Tibial nerve (tissue), 4 donors: ENCODE measurements around the gene CCDC60. TPM values are rescaled to one million over a fixed set of nuclear protein-coding genes. Genes with fewer than 3 reads are reported as not detected.

Experiments
- DNase-seq, 2 donors: peaks; one replicate each; pipeline ENCODE4 v3.0.0-alpha.2; 2019; ENCODE audit warnings: low spot score in 2 of 2
- H3K27ac ChIP-seq, 4 donors: fragments of 200-600 bp; sonication (generic) in 3 of 4; one replicate each; pipeline ENCODE4 v1.5.1; 2017 to 2019; ENCODE audit warnings: mild to moderate bottlenecking in 1 of 4
- H3K27me3 ChIP-seq, 2 donors: fragments of 200-600 bp; sonication (generic) in 1 of 2; one replicate each; pipeline versions ENCODE4 v1.5.1 to v1.6.0; 2017 to 2019
- H3K36me3 ChIP-seq, 3 donors: fragments of 200-600 bp; sonication (generic); one replicate each; pipeline ENCODE4 v1.5.1; 2018 to 2019
- H3K4me1 ChIP-seq, 4 donors: fragments of 200-600 bp; sonication (generic) in 3 of 4; one replicate each; pipeline ENCODE4 v1.5.1; 2017 to 2019
- H3K4me3 ChIP-seq, 4 donors: fragments of 200-600 bp; sonication (generic) in 3 of 4; one replicate each; pipeline ENCODE4 v1.5.1; 2017 to 2019; ENCODE audit warnings: mild to moderate bottlenecking in 1 of 4, moderate library complexity in 1 of 4
- H3K9me3 ChIP-seq, 4 donors: fragments of 200-600 bp; sonication (generic) in 3 of 4; one replicate each; pipeline ENCODE4 v1.5.1; 2017 to 2019
- EP300 ChIP-seq, 2 donors: sonication (generic); formaldehyde crosslinking; IDR thresholded peaks; one replicate each; pipeline ENCODE4 v1.6.1; 2017; ENCODE audit warnings: antibody characterized with exemption in 2 of 2, mild to moderate bottlenecking in 1 of 2
- POLR2A ChIP-seq, 2 donors: fragments of 450-650 bp; IDR thresholded peaks; one replicate each; pipeline ENCODE4 v1.6.1; 2017; ENCODE audit warnings: antibody characterized with exemption in 2 of 2, mild to moderate bottlenecking in 2 of 2, moderate library complexity in 2 of 2
- WGBS, 2 donors: methylation state at CpG; one replicate each; pipeline ENCODE4 v1.1.5; 2018; 5-methylcytosine and 5-hydroxymethylcytosine counted together
- total RNA-seq, 4 donors: library from RNA; depleted of rRNA; stranded (reverse); fragments of >200 nt; gene quantifications; one replicate each; pipeline ENCODE4 v1.1.0, GENCODE V29; 2016
- TF ChIP-seq, protein P1 (sequence below), 5 experiments: fragments of 200-600 bp in 3 of 5; fragments of 450-650 bp in 2 of 5; sonication (generic) in 3 of 5; IDR thresholded peaks; one replicate each; pipeline ENCODE4 v1.5.1; 2016 to 2019; ENCODE audit warnings: antibody characterized with exemption in 5 of 5, mild to moderate bottlenecking in 3 of 5, moderate library complexity in 2 of 5

CCDC60 gene
- total RNA-seq, 4 donors from 2014 or later = not detected

- TF ChIP-seq, protein P1, sequence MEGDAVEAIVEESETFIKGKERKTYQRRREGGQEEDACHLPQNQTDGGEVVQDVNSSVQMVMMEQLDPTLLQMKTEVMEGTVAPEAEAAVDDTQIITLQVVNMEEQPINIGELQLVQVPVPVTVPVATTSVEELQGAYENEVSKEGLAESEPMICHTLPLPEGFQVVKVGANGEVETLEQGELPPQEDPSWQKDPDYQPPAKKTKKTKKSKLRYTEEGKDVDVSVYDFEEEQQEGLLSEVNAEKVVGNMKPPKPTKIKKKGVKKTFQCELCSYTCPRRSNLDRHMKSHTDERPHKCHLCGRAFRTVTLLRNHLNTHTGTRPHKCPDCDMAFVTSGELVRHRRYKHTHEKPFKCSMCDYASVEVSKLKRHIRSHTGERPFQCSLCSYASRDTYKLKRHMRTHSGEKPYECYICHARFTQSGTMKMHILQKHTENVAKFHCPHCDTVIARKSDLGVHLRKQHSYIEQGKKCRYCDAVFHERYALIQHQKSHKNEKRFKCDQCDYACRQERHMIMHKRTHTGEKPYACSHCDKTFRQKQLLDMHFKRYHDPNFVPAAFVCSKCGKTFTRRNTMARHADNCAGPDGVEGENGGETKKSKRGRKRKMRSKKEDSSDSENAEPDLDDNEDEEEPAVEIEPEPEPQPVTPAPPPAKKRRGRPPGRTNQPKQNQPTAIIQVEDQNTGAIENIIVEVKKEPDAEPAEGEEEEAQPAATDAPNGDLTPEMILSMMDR (IDR thresholded peaks at IDR 0.05) = no peak
- TF ChIP-seq POLR2A (IDR thresholded peaks at IDR 0.05) = no peak
- no peaks in the 10 kb centered on the region for H3K36me3 ChIP-seq
- H3K4me3 ChIP-seq = no peak overlapping the region
- no peaks in the 10 kb centered on the region for H3K9me3 ChIP-seq
- H3K4me1 ChIP-seq = no peaks in the 10 kb centered on the region
- H3K27ac ChIP-seq = no peak overlapping the region
- DNase-seq = no peak
- H3K27me3 ChIP-seq = no peaks in the 10 kb centered on the region
These were observed 211.8 kb downstream of the CCDC60 start for GRCh38 chr12:119546340-119546739.

DNA sequence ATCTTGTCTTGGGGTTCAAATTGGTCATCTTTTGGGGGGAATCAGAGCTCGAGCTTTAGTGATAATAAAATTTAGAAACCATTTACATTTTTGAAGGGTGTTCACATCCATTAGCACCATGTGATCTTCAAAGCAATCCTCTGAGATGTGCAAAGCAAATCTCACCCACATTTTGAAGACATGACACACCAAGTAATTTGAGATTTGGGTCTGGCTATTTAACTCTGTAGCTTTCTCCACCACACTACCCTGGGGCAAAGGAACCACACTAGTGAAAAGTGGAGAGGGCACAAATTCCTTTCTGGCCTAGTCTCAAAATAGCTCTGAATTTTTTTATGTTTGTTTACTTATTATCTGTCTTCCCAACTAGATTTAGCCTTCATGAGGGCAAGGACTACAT is 212.5 kb downstream of the CCDC60 start:
- no peak overlapping the region for H3K27ac ChIP-seq
- TF ChIP-seq EP300 (IDR thresholded peaks at IDR 0.05) (no peak), POLR2A (IDR thresholded peaks at IDR 0.05) (no peak)
- TF ChIP-seq, protein P1 (IDR thresholded peaks at IDR 0.05) = no peak
- no peak for DNase-seq
- no peaks in the 10 kb centered on the region for H3K9me3 ChIP-seq
- H3K36me3 ChIP-seq = no peaks in the 10 kb centered on the region
- no peaks in the 10 kb centered on the region for H3K4me1 ChIP-seq
- no peak overlapping the region for H3K4me3 ChIP-seq
- WGBS, 2 donors = 22 to 33% methylated on average over 1 of the region's 1 CpG
- no peaks in the 10 kb centered on the region for H3K27me3 ChIP-seq

- Histone ChIP-seq H3K4me3 (no peak overlapping the region), H3K27me3 (no peaks in the 10 kb centered on the region), H3K27ac (no peak overlapping the region), H3K4me1 (no peaks in the 10 kb centered on the region), H3K9me3 (no peaks in the 10 kb centered on the region), H3K36me3 (no peaks in the 10 kb centered on the region)
- WGBS, 2 donors = 17 to 37% methylated on average over 1 of the region's 1 CpG
- no peak for DNase-seq
- TF ChIP-seq, protein P1 (IDR thresholded peaks at IDR 0.05) = no peak
- TF ChIP-seq POLR2A (IDR thresholded peaks at IDR 0.05) (no peak), EP300 (IDR thresholded peaks at IDR 0.05) (no peak)
These were observed 222.3 kb downstream of the CCDC60 start for GRCh38 chr12:119556854-119557253.

- no peaks in the 10 kb centered on the region for H3K27me3 ChIP-seq
- DNase-seq = no peak
- H3K27ac ChIP-seq = no peak overlapping the region
- H3K36me3 ChIP-seq = no peaks in the 10 kb centered on the region
- no peaks in the 10 kb centered on the region for H3K9me3 ChIP-seq
- no peaks in the 10 kb centered on the region for H3K4me1 ChIP-seq
- WGBS, 2 donors = 83 to 91% methylated on average over 3 of the region's 3 CpGs
- TF ChIP-seq EP300 (IDR thresholded peaks at IDR 0.05) (no peak), POLR2A (IDR thresholded peaks at IDR 0.05) (no peak)
- TF ChIP-seq, protein P1 (IDR thresholded peaks at IDR 0.05) = no peak
- no peak overlapping the region for H3K4me3 ChIP-seq
These were observed 230.9 kb downstream of the CCDC60 start for GRCh38 chr12:119565404-119565803.

DNA sequence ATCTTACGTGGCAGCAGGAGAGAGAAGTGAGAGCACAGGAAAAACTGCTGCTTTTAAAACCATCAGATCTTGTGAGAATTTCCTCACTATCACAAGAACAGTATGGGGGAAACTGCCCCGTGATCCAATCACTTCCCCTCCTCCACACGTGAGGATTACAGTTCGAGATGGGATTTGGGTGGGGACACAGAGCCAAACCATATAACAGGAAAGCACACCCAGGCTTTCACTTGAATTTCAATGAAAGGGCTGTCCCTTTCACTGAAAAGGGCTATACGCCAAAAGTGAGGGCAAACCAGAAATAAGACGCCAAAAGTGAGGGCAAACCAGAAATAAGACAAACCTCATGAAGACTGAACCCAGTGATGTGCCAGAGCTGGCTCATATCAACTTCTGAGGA is 236.2 kb downstream of the CCDC60 start:
- Histone ChIP-seq H3K9me3 (no peaks in the 10 kb centered on the region), H3K36me3 (no peaks in the 10 kb centered on the region), H3K27ac (no peak overlapping the region), H3K4me1 (no peaks in the 10 kb centered on the region), H3K27me3 (no peaks in the 10 kb centered on the region), H3K4me3 (no peak overlapping the region)
- TF ChIP-seq POLR2A (IDR thresholded peaks at IDR 0.05) (no peak), EP300 (IDR thresholded peaks at IDR 0.05) (no peak)
- TF ChIP-seq, protein P1 (IDR thresholded peaks at IDR 0.05) = no peak
- DNase-seq = no peak
- 74 to 82% methylated on average over 6 of the region's 6 CpGs for WGBS, 2 donors
